Nucleus accumbens (tissue), 56 donors: ENCODE data around the gene JADE2.

Source experiments
- DNase-seq, 56 donors: peaks; one replicate each; lab custom pipeline; 2025; lab: John Stamatoyannopoulos, UW

JADE2 gene

GRCh38 chr5:134565791-134566740 is 40.6 kb downstream of the JADE2 start:
- DNase-seq = no peak

GRCh38 chr5:134566741-134567221 is 41.3 kb downstream of the JADE2 start:
- DNase-seq = no peak

GRCh38 chr5:134567641-134568336 is 42.3 kb downstream of the JADE2 start:
- DNase-seq = peak in 1 of 56 donors; percentile 18

- DNase-seq = peak in 8 of 56 donors; percentile 29 to 70 (median 48)
Measured at GRCh38 chr5:134568337-134568700, 42.8 kb downstream of the JADE2 start.

- DNase-seq = peak in 50 of 56 donors; percentile 14 to 89 (median 59)
Measured at GRCh38 chr5:134568761-134569695, 43.6 kb downstream of the JADE2 start.

GRCh38 chr5:134569758-134570364 is 44.4 kb downstream of the JADE2 start:
- DNase-seq = no peak

- no peak for DNase-seq
Measured at GRCh38 chr5:134570365-134570758, 44.9 kb downstream of the JADE2 start.

- no peak for DNase-seq
Measured at GRCh38 chr5:134570886-134571285, 45.4 kb downstream of the JADE2 start.

GRCh38 chr5:134571693-134572405 is 46.4 kb downstream of the JADE2 start:
- no peak for DNase-seq

- DNase-seq = no peak
Measured at GRCh38 chr5:134572811-134573210, 47.3 kb downstream of the JADE2 start.

GRCh38 chr5:134574521-134574920 is 49.1 kb downstream of the JADE2 start:
- no peak for DNase-seq

GRCh38 chr5:134575316-134575715 is 49.8 kb downstream of the JADE2 start:
- no peak for DNase-seq

- no peak for DNase-seq
Measured at GRCh38 chr5:134576386-134577021, 51.0 kb downstream of the JADE2 start.

- DNase-seq = no peak
Measured at GRCh38 chr5:134577022-134577795, 51.7 kb downstream of the JADE2 start.

GRCh38 chr5:134577796-134578577 is 52.5 kb downstream of the JADE2 start:
- DNase-seq = peak in 47 of 56 donors; percentile 20 to 88 (median 54)

GRCh38 chr5:134578578-134579283 is 53.3 kb downstream of the JADE2 start:
- DNase-seq = no peak
